ENCODE results near the gene PAQR3. TPM values are rescaled to one million over a fixed set of nuclear protein-coding genes. Genes with fewer than 3 reads are reported as not detected.

The PAQR3 gene
- total RNA-seq, 4 donors from 2014 or later: 37.8 to 59.3 (median 42.8) TPM

DNA sequence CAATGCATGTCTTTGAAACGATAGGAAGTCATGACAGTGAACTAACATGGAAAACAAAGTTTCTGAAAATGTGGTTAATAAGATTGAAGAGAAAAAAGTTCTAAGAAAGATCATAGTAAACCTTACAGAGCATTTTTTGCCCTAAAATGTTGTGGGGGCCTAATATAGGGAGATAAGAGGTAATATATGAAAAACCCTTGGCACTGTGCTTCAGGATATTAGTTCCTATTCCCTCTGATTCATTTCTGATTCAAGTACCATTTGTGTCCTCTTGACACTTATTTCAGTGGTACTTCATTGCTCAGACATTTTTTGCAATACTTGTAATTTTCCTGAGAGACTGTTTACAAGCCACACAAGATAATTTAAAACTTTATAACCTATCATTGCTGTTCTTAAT lies 35.1 kb downstream of the PAQR3 start:
- TF ChIP-seq POLR2AphosphoS5 (IDR thresholded peaks at IDR 0.05) (no peak), EP300 (IDR thresholded peaks at IDR 0.05) (no peak), POLR2A (IDR thresholded peaks at IDR 0.05; ENCODE audit: low read depth) (no peak)
- TF ChIP-seq, protein P1, sequence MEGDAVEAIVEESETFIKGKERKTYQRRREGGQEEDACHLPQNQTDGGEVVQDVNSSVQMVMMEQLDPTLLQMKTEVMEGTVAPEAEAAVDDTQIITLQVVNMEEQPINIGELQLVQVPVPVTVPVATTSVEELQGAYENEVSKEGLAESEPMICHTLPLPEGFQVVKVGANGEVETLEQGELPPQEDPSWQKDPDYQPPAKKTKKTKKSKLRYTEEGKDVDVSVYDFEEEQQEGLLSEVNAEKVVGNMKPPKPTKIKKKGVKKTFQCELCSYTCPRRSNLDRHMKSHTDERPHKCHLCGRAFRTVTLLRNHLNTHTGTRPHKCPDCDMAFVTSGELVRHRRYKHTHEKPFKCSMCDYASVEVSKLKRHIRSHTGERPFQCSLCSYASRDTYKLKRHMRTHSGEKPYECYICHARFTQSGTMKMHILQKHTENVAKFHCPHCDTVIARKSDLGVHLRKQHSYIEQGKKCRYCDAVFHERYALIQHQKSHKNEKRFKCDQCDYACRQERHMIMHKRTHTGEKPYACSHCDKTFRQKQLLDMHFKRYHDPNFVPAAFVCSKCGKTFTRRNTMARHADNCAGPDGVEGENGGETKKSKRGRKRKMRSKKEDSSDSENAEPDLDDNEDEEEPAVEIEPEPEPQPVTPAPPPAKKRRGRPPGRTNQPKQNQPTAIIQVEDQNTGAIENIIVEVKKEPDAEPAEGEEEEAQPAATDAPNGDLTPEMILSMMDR (IDR thresholded peaks at IDR 0.05): no peak
- Histone ChIP-seq H3K27me3 (no peaks in the 10 kb centered on the region), H3K4me3 (no peak overlapping the region), H3K9me3 (no peaks in the 10 kb centered on the region), H3K36me3 (no peaks in the 10 kb centered on the region), H3K27ac (replicated peaks in 1 of 4) (no peak overlapping the region), H3K4me1 (no peaks in the 10 kb centered on the region)
- intact Hi-C loops (cut with DNase I): no loop called here
- 82% methylated on average over 1 of the region's 1 CpG for WGBS
- no peak for DNase-seq (ENCODE audit: extremely low spot score)

DNA sequence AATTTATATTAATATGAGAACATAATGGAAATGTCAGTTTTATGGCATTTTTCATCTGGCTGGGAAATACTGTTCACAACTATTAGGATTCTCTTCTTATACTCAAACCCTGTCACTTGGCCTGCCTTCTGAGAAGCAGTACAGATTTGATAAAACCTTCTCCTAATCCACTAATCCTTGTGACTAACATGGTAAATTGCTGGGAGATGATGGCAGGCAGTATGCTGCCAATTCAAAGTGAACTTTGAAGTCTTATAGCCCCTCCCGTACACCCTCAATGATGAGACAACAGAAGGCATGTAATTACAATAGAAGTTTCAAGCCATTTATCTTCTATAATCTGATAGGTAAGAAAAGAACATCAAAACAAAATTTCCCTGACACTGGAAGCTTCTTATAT lies 36.9 kb downstream of the PAQR3 start:
- whole genome bisulfite sequencing: 100% methylated on average over 1 of the region's 1 CpG
- Histone ChIP-seq H3K27ac (replicated peaks in 1 of 4) (no peak overlapping the region), H3K9me3 (no peaks in the 10 kb centered on the region), H3K4me1 (no peaks in the 10 kb centered on the region), H3K36me3 (no peaks in the 10 kb centered on the region), H3K4me3 (no peak overlapping the region), H3K27me3 (no peaks in the 10 kb centered on the region)
- DNase-seq (ENCODE audit: extremely low spot score): no peak
- TF ChIP-seq POLR2AphosphoS5 (IDR thresholded peaks at IDR 0.05) (no peak), POLR2A (IDR thresholded peaks at IDR 0.05; ENCODE audit: low read depth) (no peak), EP300 (IDR thresholded peaks at IDR 0.05) (no peak)
- TF ChIP-seq, protein P1 (IDR thresholded peaks at IDR 0.05): no peak
- intact Hi-C loops (cut with DNase I): no loop called here

DNA sequence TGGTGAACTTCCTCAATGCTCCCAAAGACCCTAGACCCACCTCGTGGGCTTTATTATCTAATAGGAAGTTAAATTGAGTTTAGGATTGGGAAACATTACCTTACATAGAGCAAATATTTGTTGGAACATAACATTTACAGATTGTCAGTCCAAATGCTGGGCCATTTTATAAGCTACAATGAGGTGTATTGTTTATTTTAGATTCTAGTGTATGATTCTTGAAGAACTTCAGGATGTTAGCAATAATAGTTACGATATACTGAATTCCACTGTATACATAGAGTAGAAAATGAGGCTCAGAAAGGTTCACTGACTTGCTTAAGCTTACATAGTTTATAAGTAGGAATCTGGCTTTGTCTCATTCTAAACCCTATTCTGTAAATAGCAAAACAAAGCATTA lies 37.4 kb downstream of the PAQR3 start:
- Histone ChIP-seq H3K9me3 (no peaks in the 10 kb centered on the region), H3K36me3 (no peaks in the 10 kb centered on the region), H3K27ac (replicated peaks in 1 of 4) (no peak overlapping the region), H3K4me3 (no peak overlapping the region), H3K27me3 (no peaks in the 10 kb centered on the region), H3K4me1 (no peaks in the 10 kb centered on the region)
- TF ChIP-seq POLR2A (IDR thresholded peaks at IDR 0.05; ENCODE audit: low read depth): no peak
- TF ChIP-seq POLR2AphosphoS5 (IDR thresholded peaks at IDR 0.05): no peak
- no peak for TF ChIP-seq EP300 (IDR thresholded peaks at IDR 0.05)
- TF ChIP-seq, protein P1 (IDR thresholded peaks at IDR 0.05): no peak
- DNase-seq (ENCODE audit: extremely low spot score): no peak
- intact Hi-C loops (cut with DNase I): no loop called here
- WGBS: 67% methylated on average over 2 of the region's 2 CpGs

DNA sequence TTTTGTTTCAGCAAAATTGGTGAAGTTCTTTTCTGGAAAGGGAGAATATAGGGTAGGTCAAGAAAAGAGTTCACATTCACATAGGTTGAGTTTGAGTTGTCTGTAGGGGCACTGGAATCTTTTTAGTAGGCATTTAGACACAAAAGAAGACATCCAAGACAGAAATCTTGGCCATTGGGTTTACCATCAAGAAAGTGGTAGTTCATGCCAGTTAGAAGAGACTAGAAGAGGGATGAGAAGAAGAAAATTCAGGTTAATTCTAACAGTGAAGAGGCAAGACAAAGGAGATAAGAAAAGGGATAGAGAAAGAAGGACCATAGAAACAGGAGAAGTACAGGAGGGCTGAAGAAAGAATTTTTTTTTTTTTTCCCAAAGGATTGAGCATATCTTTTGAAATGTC lies 39.9 kb downstream of the PAQR3 start:
- no peaks in the 10 kb centered on the region for H3K9me3 ChIP-seq
- intact Hi-C loops (cut with DNase I): no loop called here

DNA sequence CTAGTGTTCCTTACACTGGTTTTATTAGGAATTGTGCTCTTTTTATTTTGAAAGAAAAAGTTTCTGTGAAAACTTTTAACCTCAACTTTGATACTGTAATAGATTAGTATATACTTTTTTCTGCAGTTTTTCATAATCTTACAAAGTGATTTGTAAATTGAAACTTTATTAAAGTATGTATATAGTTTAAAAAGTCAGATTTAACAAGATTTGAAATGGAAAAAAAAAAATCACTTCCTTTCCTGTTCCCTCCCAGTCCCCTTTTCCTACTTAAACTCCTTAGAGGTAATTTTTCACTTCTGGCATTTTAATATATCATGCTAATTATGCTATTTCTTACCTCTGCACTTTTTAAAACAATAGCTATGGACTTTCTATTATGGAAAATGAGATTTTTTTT lies 49.3 kb downstream of the PAQR3 start:
- intact Hi-C loops (cut with DNase I): no loop called here
- Histone ChIP-seq H3K27ac (replicated peaks in 1 of 4) (no peak overlapping the region), H3K9me3 (no peaks in the 10 kb centered on the region), H3K4me1 (peaks cover 0 to 10% (median 2%) of the 10 kb centered on the region in 4 donors), H3K36me3 (peaks cover 0 to 46% (median 23%) of the 10 kb centered on the region in 4 donors), H3K27me3 (no peaks in the 10 kb centered on the region), H3K4me3 (no peak overlapping the region)
- DNase-seq (ENCODE audit: extremely low spot score): no peak
- TF ChIP-seq, protein P1 (IDR thresholded peaks at IDR 0.05): no peak
- TF ChIP-seq POLR2A (IDR thresholded peaks at IDR 0.05; ENCODE audit: low read depth) (no peak), EP300 (IDR thresholded peaks at IDR 0.05) (no peak), POLR2AphosphoS5 (IDR thresholded peaks at IDR 0.05) (no peak)

More for the DNA sequence above, 39.9 kb downstream of the PAQR3 start:
- H3K27ac ChIP-seq (replicated peaks in 1 of 4): no peak overlapping the region
- TF ChIP-seq, protein P1 (IDR thresholded peaks at IDR 0.05): no peak
- TF ChIP-seq POLR2A (IDR thresholded peaks at IDR 0.05; ENCODE audit: low read depth) (no peak), EP300 (IDR thresholded peaks at IDR 0.05) (no peak), POLR2AphosphoS5 (IDR thresholded peaks at IDR 0.05) (no peak)
- H3K27me3 ChIP-seq: no peaks in the 10 kb centered on the region
- H3K4me1 ChIP-seq: no peaks in the 10 kb centered on the region
- no peak overlapping the region for H3K4me3 ChIP-seq
- H3K36me3 ChIP-seq: peaks cover 0 to 16% (median 9%) of the 10 kb centered on the region in 4 donors
- DNase-seq (ENCODE audit: extremely low spot score): no peak
